ENCODE data around the gene ZNHIT1.

ZNHIT1 gene

DNA sequence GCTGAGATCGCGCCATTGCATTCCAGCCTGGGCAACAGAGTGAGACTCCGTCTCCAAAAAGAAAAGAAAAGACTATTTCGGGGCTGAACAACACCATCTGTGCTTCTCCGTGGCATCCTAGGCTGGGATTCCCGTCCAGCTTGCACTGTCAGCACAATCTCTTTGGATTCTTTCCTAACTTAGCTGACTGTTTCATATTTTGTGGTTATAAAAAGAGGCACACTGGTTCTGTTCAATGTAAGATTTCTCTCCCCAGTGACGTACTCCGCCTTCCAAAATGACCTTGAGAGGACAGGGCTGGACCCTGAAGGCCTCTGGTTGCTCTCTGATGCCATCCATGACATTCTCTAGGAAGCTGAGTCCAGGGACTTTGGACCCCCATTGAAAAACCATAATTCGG, 8.8 kb downstream of the ZNHIT1 start:
- in situ Hi-C loops (cut with MboI; ENCODE audit: low sequenced_read_pairs, unreplicated experiment) = no loop called here
- DNase-seq (ENCODE audit: low spot score) = no peak
- TF ChIP-seq, protein P1, sequence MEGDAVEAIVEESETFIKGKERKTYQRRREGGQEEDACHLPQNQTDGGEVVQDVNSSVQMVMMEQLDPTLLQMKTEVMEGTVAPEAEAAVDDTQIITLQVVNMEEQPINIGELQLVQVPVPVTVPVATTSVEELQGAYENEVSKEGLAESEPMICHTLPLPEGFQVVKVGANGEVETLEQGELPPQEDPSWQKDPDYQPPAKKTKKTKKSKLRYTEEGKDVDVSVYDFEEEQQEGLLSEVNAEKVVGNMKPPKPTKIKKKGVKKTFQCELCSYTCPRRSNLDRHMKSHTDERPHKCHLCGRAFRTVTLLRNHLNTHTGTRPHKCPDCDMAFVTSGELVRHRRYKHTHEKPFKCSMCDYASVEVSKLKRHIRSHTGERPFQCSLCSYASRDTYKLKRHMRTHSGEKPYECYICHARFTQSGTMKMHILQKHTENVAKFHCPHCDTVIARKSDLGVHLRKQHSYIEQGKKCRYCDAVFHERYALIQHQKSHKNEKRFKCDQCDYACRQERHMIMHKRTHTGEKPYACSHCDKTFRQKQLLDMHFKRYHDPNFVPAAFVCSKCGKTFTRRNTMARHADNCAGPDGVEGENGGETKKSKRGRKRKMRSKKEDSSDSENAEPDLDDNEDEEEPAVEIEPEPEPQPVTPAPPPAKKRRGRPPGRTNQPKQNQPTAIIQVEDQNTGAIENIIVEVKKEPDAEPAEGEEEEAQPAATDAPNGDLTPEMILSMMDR (IDR thresholded peaks at IDR 0.05; ENCODE audit: borderline replicate concordance, control extremely low read depth, extremely low read depth, insufficient read depth, missing control alignments) = no peak

DNA sequence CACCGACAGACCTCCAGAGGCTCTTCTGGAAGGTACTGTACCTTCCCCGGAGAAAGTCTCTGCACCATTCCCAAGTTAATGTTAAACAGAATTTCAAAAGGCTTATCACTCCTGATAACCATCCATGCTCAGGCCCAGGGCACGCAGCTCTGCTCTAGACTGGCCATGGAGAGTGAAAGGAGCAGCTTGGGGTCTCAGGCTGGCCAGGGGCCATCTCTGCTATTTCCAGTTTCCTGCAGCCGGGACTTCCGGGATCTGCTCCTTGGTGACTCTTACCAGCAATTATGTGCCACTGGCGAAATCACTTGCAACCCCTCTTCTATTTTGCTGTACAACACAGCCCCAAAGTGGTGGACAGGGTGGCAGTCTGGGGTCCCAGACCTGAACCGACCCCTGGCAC, 13.7 kb downstream of the ZNHIT1 start:
- no peak for DNase-seq (ENCODE audit: low spot score)
- in situ Hi-C loops (cut with MboI; ENCODE audit: low sequenced_read_pairs, unreplicated experiment) = no loop called here
- TF ChIP-seq, protein P1 (IDR thresholded peaks at IDR 0.05; ENCODE audit: borderline replicate concordance, control extremely low read depth, extremely low read depth, insufficient read depth, missing control alignments) = no peak

DNA sequence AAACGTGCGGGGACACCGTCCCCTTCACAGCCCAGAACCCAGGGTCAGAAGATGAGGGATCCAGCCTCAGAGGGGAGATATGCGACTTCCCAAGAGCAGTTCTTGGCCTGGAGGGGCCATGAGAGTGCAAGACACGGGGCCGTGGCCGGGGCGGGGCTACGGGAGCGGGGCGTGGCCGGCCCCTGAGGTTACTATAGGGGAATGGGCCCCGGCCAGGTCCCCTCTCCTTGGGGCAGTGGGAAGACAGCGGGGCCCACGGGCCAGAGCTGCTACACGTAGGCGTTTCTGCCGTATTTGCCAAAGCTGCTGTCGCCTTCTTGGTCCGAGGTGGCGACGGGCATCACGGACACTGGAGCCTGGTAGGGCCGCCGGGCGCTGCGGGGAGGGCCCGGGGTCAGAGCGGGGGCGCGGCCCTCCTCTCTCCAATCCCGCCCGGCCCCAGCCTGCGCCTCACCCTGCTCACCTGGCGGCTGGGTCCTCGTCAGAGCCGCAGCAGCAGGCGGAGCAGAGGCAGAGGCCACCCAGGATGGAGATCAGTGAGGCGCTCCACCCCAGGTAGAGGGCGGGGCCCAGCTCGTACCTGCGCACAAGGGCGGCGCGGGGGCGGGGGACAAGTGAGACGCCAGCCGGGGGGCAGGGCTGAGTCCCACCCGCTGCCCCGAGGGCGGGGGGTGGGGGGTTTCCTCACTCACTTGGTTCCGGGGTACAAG, 14.3 kb downstream of the ZNHIT1 start:
- TF ChIP-seq, protein P1 (IDR thresholded peaks at IDR 0.05; ENCODE audit: borderline replicate concordance, control extremely low read depth, extremely low read depth, insufficient read depth, missing control alignments) = no peak
- no peak for DNase-seq (ENCODE audit: low spot score)
- in situ Hi-C loops (cut with MboI; ENCODE audit: low sequenced_read_pairs, unreplicated experiment) = no loop called here

DNA sequence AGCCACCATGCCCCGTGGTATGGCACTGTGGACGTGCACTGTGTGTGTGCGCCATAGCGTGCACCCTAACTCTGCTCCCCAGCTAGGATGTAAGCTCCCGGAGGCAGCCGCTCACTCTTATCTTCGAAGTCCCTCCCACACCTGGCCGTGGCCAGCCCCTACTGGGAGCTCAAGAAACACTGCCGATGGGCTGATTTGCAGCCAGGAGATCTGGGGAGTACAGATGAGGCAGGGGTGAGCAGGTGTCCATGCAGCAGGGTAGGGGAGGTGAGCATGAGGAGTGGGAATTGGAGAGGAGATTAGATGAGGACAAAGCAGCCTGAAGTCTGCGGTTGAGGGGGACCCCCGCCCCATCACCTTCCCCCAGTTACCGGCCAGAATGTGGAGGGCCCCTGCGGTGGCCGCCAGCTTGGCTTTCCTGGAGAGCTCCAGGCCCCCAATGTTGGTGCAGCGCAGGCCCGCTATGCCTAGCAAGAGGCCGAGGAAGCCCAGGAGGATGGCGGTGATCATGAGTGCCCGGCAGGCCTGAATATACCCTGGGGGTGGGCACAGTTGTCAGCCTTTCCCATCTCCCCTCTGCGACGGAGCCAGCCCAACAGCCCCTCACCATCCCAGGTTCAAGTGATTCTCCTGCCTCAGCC, 16.1 kb downstream of the ZNHIT1 start:
- TF ChIP-seq, protein P1 (IDR thresholded peaks at IDR 0.05; ENCODE audit: borderline replicate concordance, control extremely low read depth, extremely low read depth, insufficient read depth, missing control alignments) = no peak
- DNase-seq (ENCODE audit: low spot score) = no peak
- in situ Hi-C loops (cut with MboI; ENCODE audit: low sequenced_read_pairs, unreplicated experiment) = no loop called here

DNA sequence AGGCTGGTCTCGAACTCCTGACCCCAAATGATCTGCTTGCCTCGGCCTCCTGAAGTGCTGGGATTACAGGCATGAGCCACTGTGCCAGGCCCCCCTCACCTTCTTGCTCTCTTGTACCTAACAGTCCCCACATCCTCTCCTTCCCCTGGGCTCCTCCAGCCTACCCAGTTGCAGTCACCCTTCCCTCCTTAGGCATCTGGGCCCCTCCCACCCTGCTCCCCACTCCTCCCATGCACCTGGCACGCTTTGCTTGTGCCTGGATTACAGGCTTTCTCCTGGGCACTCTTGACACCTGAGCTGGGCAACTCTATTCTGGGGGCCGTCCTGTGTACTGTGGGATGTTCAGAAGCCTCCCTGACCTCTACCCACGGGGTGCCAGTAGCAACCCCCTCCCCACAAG, 16.7 kb downstream of the ZNHIT1 start:
- no peak for DNase-seq (ENCODE audit: low spot score)
- TF ChIP-seq, protein P1 (IDR thresholded peaks at IDR 0.05; ENCODE audit: borderline replicate concordance, control extremely low read depth, extremely low read depth, insufficient read depth, missing control alignments) = no peak
- in situ Hi-C loops (cut with MboI; ENCODE audit: low sequenced_read_pairs, unreplicated experiment) = no loop called here

DNA sequence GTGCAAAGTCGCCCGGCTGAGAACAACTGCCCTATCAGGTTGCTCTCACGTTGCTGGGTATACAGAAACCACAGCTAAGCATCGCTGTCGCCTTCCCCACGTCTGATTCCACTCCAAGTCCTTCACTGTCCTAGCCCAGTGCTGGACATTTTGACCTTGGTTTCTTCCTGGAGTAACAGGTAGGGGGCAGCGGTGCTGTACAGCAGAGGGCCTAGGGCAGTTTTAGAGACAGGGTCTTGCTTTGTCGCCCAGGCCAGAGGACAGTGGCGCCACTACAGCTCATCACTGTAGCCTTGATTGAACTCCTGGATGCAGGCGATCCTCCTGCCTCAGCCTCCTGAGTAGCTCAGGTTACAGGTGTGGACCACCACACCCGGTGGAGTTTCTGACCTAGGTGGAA, 17.1 kb downstream of the ZNHIT1 start:
- TF ChIP-seq, protein P1 (IDR thresholded peaks at IDR 0.05; ENCODE audit: borderline replicate concordance, control extremely low read depth, extremely low read depth, insufficient read depth, missing control alignments) = no peak
- in situ Hi-C loops (cut with MboI; ENCODE audit: low sequenced_read_pairs, unreplicated experiment) = no loop called here
- no peak for DNase-seq (ENCODE audit: low spot score)
